Ovary (tissue), 9 donors: ENCODE results near the gene FUT7. TPM values are rescaled to one million over a fixed set of nuclear protein-coding genes. Genes with fewer than 3 reads are reported as not detected.

ENCODE experiments used
- DNase-seq, 5 donors: peaks; one replicate each; pipeline ENCODE4 v3.0.0-alpha.2; 2019 to 2020
- H3K27ac ChIP-seq, 2 donors: fragments of 200-600 bp; one replicate each; pipeline versions ENCODE4 v1.5.1 to v1.8.0; 2019 to 2022
- H3K27me3 ChIP-seq: fragments of 200-600 bp; one replicate; pipeline ENCODE4 v1.8.0; 2022
- H3K36me3 ChIP-seq: fragments of 200-600 bp; sonication (generic); one replicate; pipeline ENCODE4 v1.5.1; 2019
- H3K4me1 ChIP-seq: one replicate; pipeline ENCODE4 v1.8.1; 2013; ENCODE audit warnings: mild to moderate bottlenecking, moderate library complexity; ENCODE audit not compliant: insufficient read depth
- H3K4me3 ChIP-seq: fragments of 200-600 bp; sonication (generic); one replicate; pipeline ENCODE4 v1.5.1; 2017
- H3K9me3 ChIP-seq, 2 donors: fragments of 200-600 bp in 1 of 2; sonication (generic) in 1 of 2; one replicate each; pipeline versions ENCODE4 v1.5.1 to v1.8.1; 2013 to 2019; ENCODE audit warnings: mild to moderate bottlenecking in 1 of 2, moderate library complexity in 1 of 2
- CTCF ChIP-seq, 3 donors: fragments of 450-650 bp in 2 of 3; fragments of 200-600 bp in 1 of 3; IDR thresholded peaks; one replicate each; pipeline versions ENCODE4 v1.5.1 to v1.8.0; 2016 to 2022; ENCODE audit warnings: antibody characterized with exemption in 3 of 3, mild to moderate bottlenecking in 1 of 3
- EP300 ChIP-seq: sonication (generic); formaldehyde crosslinking; IDR thresholded peaks from one replicate; pipeline ENCODE4 v1.6.1; 2017; ENCODE audit warnings: antibody characterized with exemption
- POLR2A ChIP-seq: fragments of 450-650 bp; IDR thresholded peaks from one replicate; pipeline ENCODE4 v1.6.1; 2017; ENCODE audit warnings: antibody characterized with exemption, mild to moderate bottlenecking, moderate library complexity
- WGBS, 3 donors: extraction: QIAGEN DNeasy Blood & Tissue Kit in 1 of 3; methylation state at CpG; one replicate each; pipeline versions ENCODE4 v1.1.5 to v1.1.7; 2013 to 2017; 5-methylcytosine and 5-hydroxymethylcytosine counted together
- intact Hi-C, 4 donors: fragments of 100-400 bp; cut with DNase I; formaldehyde crosslinking; loops; one replicate each; pipeline versions ENCODE4 v1.11.0 to v1.15.1; 2022 to 2023
- polyA plus RNA-seq, 2 donors: library from polyadenylated mRNA; stranded (reverse); fragments of 200-250 nt in 1 of 2; fragments of 350-450 nt in 1 of 2; fragmentation: Illumina TruSeq in 1 of 2; extraction: RNeasy Lipid Tissue Mini Kit (QIAGEN cat#74804) in 1 of 2; gene quantifications; one replicate each; pipeline ENCODE4 v1.2.3, GENCODE V29; 2013 to 2014
- total RNA-seq, 7 donors: library from RNA; depleted of rRNA in 2 of 7; stranded (reverse); fragments of >200 nt in 2 of 7; fragmentation: NEBNext Ultra II Directional in 3 of 7; extraction: Animal tissue kit (Norgen Biotek cat#: 25700) in 3 of 7; gene quantifications; one replicate each; pipeline versions ENCODE4 v1.1.0 to v1.2.4, GENCODE V29; 2016 to 2023
- donor health status: DM: no; HTN: no; CAD: no; lungs with moderate emphysema.
- donor health status: DM: no; HTN: no; CAD: no.
- donor health status: Bipolar disorder and iron deficiency.
- donor health status: DM: yes; HTN: yes; CAD: no.
- donor health status: DM: no; HTN: no; CAD: no.
- donor health status: DM: yes; HTN: yes; CAD: no.

Gene FUT7
- total and polyA plus RNA-seq, 9 donors, result 0.07 to 0.08 TPM; not detected in 7

- TF ChIP-seq CTCF (IDR thresholded peaks at IDR 0.05) (peak; percentile 35 to 80 (median 79)), POLR2A (no peak)
- Histone ChIP-seq H3K27ac (no peak overlapping the region), H3K36me3 (no peaks in the 10 kb centered on the region), H3K4me1 (no peaks in the 10 kb centered on the region), H3K27me3 (peaks cover 4% of the 10 kb centered on the region), H3K4me3 (no peak overlapping the region), H3K9me3 (no peaks in the 10 kb centered on the region)
- intact Hi-C loops, result loop anchor here in 1 of 4 donors (5.0 kb wide), 1 partner anchor 41 kb away; the partner anchor contains the start of gene ABCA2
- peak; percentile 59 to 84 (median 77) for DNase-seq
- 53 to 61% (median 55%) methylated on average over 11 to 12 of the region's 12 CpGs for WGBS, 3 donors
Observed at GRCh38 chr9:137067860-137068538, 36.1 kb upstream of the FUT7 start.

GRCh38 chr9:137066096-137066861 is 34.4 kb upstream of the FUT7 start:
- WGBS, 3 donors, result 86 to 93% (median 87%) methylated on average over 26 of the region's 26 CpGs
- TF ChIP-seq POLR2A (no peak), EP300 (no peak)
- Histone ChIP-seq H3K4me1 (no peaks in the 10 kb centered on the region), H3K4me3 (no peak overlapping the region), H3K27ac (no peak overlapping the region), H3K9me3 (no peaks in the 10 kb centered on the region), H3K36me3 (no peaks in the 10 kb centered on the region), H3K27me3 (peaks cover 4% of the 10 kb centered on the region)
- DNase-seq, result no peak
- intact Hi-C loops, result loop anchor here in 1 of 4 donors (5.0 kb wide), 1 partner anchor 39 kb away; the partner anchor contains the start of gene ABCA2

- Histone ChIP-seq H3K9me3 (no peaks in the 10 kb centered on the region), H3K27me3 (peaks cover 4% of the 10 kb centered on the region), H3K4me3 (no peak overlapping the region), H3K4me1 (no peaks in the 10 kb centered on the region), H3K27ac (no peak overlapping the region), H3K36me3 (no peaks in the 10 kb centered on the region)
- TF ChIP-seq POLR2A (no peak), CTCF (IDR thresholded peaks at IDR 0.05) (no peak), EP300 (no peak)
- 94 to 95% (median 94%) methylated on average over 23 of the region's 23 CpGs for WGBS, 3 donors
- intact Hi-C loops, result loop anchor here in 2 of 4 donors (2.0 to 5.0 kb wide), 2 partner anchors 17 to 38 kb away; partner anchors contain the start of gene ABCA2 (in 1 of the 2)
- no peak for DNase-seq
Observed at GRCh38 chr9:137065336-137065967, 33.6 kb upstream of the FUT7 start.

- H3K36me3 ChIP-seq, result no peaks in the 10 kb centered on the region
- intact Hi-C loops, result loop anchor here in 2 of 4 donors (2.0 to 5.0 kb wide), 2 partner anchors 16 to 38 kb away; partner anchors contain the start of gene ABCA2 (in 1 of the 2)
- H3K27me3 ChIP-seq, result peaks cover 4% of the 10 kb centered on the region
- no peak overlapping the region for H3K27ac ChIP-seq
- no peak overlapping the region for H3K4me3 ChIP-seq
- no peaks in the 10 kb centered on the region for H3K4me1 ChIP-seq
- H3K9me3 ChIP-seq, result no peaks in the 10 kb centered on the region
- DNase-seq, result no peak
- 80 to 83% (median 83%) methylated on average over 12 of the region's 12 CpGs for WGBS, 3 donors
- TF ChIP-seq POLR2A (no peak), CTCF (IDR thresholded peaks at IDR 0.05) (no peak), EP300 (no peak)
Observed at GRCh38 chr9:137064880-137065164, 32.9 kb upstream of the FUT7 start.
